TTC549 (cell line): ENCODE data around the gene CARD10.

Experiments used
- FAIRE-seq: peaks from 2 replicates; lab custom pipeline; 2012; peaks lifted over from hg19 to GRCh38; lab: Jason Lieb, UNC

Gene CARD10

DNA sequence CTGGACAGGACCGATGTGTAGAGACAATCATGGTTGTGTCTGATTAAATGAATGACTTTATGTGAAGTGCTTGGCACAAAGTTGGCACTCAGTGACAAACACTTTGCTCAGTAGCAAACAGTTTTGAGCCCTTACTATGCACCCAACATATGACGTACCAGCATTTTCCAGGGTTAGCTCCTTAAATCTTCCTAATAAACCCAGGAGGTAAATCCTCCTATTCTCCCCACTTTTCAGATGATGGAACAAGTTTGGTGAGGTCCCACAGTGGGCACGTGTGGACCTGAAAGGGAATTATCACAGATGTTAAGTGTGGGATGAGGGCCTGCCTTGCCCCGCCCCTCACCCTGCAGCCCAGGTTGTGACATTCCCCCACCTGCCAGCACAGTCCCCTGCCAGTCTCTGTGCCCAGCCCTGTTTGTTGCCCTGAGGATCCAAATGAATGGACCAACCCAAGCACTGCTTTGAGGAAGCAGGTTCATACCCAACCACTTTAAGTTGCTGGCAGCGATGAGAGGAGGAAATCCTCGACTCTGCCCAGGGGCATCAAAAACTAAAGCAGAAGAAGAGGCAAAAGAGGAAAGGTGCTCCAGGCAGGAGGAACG lies 6.6 kb upstream of the CARD10 start:
- no peak for FAIRE-seq

DNA sequence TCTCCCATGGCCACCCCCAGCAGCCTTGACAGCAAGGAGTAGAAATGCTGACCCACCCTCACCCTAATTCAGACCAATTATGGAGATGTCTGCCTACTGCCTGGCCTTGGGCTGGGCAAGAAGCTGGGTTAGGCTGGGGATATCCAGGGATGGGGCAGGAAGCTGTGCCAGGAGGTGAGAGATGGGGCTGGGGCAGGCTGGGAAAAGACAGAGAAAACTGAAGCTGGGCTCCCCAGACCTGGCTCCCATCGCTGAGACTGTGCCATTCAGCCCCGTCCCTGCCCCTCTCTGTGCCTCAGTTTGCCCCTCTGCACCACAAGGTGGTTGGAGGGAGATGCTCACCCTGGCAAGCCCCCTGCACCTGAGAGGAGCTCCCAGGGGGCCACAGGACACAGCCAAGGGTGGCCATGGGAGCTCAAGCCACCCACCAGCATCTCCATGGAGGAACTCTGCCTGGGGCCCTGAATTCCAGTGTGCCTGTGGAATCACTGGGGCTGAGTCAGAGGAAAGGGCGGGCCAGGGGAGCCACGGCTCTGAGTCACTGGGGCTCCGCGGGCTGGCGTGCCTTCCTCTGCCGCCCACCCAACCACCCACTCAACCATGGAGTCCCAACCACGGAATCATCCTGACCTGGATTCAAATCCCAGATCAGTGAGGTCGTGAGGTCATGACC lies 6.0 kb upstream of the CARD10 start:
- no peak for FAIRE-seq

DNA sequence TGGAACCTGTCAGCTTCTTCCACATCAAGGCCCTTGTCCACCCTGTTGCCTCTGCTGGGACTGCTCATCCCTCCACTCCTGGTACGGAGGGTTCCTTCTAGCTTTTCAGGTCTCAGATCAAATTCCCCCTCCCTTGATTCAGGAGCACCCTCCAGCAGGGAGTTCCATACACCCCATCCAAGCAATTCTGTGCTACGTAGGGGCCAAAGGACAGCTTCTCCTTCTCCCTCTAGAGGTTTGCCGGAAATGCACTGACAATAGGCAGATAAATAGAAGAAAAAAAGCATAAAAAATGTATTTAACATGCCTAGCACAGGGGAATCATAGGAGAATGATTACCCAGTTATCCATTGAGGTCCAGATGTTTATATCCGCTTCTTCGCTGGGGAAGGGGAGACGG lies 3.3 kb upstream of the CARD10 start:
- no peak for FAIRE-seq

DNA sequence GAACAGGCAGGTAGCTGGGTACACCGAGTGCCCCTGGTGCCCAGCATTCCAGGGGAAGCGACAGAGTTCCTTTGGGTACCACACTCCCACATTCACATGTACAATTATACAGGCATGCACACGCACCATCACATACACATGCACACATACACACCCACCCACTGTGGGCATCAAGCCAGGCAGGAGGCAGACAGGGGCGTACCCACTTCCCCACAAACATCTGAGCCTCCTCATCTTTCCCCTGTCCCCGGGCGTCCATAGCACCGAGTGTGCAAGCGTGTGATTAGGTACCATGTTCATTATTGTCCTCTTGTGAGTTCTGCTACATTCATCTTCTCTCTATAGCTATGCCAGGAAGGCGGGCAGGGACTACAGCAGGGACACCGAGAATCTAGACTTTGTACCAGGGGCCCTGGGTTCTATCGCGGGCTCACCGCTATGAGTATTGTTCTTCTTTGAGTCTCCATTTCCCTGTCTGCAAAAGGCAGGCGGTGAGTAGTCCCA lies 2.1 kb upstream of the CARD10 start:
- FAIRE-seq = no peak

DNA sequence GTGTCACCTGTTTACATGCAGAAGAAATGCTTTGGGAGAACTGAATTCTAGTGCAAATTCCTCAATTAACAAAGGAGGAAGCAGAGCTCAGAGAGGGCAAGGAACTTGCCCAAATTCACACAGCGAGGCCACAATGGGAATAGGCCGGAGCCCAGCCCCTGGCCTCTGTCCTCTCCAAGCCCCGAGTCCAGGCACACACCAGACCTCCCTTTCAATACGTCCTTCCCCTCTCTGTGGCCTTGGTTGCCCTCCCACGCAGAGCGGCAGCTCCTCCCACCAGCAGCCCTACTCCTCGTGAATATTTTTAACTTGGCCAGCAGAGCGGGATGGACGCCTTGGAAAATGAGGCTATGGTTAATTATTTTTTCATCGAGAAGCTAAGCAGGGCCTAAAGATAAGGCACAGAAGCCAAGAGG lies 1.6 kb upstream of the CARD10 start:
- FAIRE-seq = no peak

DNA sequence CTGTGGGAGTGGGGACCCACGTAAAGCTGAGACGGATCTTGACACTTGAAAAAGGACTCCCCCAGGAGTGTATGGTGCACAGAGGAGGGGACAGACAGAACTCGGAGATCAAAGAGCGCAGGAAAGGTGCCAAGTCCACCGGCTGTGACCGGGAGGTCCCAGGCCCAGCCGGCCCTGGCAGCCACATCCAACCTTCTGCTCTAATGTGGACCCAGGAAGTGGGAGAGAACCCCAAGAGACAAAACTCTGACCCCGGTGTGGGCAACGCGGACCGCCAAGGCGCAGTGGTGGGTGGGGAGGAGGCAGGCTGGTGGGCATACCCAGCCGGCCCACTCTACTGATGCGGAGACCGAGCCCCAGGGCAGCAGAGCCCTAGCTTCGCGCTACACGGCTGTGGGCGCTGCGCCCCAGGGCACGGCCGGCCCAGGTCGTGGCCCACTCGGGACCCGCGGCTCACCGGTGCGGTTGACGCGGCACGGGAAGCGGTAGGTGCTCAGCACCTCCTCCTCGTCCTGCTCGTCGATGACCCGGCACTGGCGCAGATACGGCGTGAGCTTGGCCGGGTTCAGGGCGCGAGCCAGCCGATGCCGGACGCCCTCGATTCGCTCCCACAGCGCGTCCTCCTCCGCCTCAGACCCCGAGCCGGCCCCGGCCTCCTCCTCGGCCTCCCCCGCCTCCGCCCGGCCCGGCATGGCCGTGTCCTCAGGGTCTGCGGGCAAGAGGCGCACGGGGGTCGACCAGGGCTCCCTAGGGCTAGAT lies 527 bp downstream of the CARD10 start:
- FAIRE-seq = no peak

DNA sequence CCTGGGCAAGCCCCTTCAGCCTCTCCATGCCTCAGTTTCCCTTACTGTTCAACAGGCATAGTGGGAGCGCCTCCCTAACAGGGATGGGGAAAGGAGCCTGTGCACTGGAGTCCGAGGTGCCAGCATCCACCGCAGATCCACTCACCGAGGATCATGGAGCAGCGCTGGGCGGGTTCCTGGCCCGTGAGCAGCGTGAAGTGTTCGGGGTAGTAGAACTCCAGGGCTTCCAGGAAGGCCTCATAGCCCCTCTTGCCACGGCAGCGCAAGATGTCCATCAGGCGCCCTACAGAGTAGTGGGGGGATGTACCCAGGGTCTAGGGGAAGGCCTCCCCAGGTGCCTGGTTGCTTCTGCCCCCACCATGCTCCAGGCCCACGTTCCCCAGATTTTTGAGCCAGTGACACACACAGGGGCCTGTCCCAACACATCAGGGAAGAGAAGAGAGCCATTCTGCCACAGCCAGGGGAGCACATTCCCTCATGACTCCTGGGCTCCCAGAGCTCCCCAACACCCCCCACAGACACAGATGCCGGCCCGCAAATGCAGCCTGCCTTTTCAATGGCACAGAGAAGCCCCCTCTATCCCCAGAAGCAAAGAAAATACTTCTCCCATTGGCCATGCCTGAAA lies 1.3 kb downstream of the CARD10 start:
- FAIRE-seq = no peak

DNA sequence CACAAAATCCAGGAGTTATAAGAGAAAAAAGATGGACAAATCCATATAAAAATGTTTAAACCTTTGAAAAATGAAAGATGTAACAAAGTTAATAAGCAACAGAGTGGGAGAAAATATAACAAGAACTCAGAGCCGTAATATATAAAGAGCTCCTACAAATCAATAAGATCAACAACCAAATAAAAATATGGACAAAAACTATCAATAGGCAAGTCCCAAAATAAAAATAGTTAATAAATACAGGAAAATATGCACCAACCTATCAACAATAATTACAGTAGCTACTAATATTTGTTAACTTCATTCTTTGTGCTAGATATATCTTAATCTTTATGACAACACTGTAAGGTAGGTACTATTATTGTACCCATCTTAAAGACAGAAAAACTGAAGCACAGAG lies 2.8 kb downstream of the CARD10 start:
- no peak for FAIRE-seq

DNA sequence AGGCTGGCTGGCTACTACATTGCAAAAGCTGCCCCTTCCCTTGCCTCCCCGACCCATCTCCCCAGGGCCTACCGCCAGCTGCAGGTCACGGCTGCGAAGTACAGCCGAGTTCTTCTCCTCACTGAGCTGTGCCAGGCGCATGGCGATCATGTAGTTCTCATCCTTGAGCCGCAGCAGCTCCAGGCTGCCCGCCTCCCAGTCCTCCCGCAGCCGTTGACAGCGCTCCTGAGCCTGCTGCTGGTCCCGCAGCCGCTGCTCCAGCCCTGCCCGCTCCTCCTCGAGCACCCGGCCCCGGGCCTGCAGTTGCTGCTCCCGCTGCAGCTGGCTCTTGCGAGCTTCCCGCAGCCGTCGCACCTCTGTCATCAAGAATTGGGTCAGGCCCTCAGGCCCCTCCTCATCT lies 3.3 kb downstream of the CARD10 start:
- FAIRE-seq = no peak

DNA sequence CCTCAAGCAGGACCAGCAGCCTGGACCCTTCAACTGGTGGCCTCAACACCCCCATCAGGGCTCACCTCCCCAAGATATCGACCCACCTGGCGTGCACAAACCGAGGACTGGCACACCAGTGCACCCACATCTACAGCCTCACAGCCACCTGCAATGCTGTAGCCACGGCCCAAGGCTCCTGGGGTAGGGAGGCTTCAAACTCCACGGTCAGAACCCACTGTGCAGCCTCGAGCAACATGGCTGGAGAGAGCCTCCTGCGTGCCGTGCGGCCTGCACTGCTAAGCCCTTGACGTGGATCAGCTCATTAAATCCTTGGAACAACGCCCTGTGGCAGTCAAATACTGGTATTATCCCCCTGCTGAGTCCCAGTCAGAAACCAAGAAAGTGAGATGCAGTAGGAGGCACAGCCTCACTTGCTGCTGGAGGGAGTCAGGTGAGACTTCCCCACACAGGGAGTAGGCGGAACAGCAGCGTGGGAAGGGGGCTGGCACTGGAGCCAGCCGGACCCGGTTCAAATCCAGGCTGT lies 4.6 kb downstream of the CARD10 start:
- FAIRE-seq = no peak

DNA sequence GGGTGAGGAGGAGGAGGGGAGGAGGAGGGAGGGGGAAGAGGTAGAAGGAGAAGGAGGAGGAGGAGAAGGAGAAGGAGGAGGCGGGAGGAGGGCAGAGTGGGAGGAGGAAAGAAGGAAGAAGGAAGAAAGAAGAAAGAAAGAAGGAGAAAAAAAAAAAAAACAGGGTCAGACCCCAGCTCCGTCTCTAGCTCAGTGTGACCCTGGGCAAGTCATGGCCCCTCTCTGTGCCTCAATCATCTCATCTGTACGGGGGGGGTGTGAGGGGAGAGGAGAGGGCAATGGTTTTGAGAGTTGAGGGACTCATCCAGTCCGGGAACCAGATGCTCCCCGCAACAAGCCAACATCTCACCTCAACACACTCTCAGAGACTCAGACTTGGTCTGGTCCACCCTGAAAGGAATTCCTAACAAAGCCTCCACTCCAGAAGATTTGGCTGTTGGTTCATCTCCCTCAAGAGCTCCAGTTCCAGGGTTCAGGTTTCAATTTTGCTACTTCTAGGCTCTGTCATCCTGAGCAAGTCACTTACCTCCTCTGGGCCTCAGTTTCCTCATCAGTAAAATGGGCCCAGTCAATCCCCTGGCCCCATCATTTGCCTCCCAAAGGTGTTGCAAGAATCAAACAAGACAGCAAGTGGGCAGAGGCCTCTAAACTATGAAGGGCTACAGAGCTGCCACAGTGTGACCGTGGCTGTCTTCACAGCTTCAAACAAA lies 7.7 kb downstream of the CARD10 start:
- no peak for FAIRE-seq

DNA sequence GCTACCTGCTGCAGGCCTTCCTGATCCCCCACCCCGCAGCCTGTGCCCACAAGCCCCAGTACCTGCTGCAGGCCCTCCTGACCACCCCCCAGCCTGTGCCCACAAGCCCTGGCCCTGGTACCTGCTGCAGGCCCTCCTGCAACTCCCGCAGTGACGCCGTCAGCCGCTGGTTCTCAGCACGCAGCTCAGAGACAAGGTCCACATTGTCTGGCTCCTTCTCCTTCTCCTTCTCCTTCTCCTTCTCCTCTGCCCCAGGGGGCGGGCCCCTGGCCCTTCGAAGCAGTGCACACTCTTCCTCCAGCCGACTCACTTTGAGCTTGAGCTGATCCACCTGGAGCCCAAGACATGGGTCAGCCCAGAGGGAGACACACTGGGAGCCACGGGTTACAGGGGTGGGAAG lies 9.1 kb downstream of the CARD10 start:
- no peak for FAIRE-seq

DNA sequence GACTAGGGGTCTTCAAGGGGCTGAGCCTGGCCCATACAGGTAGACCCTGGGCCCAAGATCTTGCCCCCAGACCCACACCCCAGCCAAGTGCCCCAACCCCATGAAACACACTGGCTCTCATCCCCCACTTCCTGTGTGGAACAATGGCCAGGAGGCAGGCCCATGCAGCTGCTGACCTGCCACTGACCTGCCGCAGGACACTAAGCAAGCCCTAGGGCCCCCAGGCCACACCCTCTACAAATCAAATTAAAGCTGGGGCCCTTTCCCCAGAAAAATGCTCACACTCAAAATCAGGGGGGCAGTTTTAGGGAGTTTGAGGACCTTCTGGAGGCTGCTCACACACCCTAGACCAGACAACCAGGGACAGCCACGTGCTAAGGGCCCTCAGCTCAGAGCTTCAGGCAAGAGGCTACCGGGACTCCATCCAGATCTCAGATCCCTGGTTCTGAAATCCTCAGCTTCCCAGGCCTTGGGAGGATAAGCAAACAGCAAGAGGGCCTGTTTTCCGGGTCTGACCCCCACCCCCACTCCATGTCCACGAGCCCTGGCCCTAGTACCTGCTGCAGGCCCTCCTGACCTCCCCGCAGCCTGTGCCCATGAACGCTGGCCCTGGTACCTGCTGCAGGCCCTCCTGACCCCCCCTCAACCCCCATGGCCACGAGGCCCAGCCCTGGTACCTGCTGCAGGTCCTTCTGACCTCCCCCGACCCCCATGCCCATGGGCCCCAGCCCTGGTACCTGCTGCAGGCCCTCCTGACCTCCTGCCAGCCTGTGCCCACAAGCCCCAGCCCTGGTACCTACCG lies 10.0 kb downstream of the CARD10 start:
- FAIRE-seq = no peak

DNA sequence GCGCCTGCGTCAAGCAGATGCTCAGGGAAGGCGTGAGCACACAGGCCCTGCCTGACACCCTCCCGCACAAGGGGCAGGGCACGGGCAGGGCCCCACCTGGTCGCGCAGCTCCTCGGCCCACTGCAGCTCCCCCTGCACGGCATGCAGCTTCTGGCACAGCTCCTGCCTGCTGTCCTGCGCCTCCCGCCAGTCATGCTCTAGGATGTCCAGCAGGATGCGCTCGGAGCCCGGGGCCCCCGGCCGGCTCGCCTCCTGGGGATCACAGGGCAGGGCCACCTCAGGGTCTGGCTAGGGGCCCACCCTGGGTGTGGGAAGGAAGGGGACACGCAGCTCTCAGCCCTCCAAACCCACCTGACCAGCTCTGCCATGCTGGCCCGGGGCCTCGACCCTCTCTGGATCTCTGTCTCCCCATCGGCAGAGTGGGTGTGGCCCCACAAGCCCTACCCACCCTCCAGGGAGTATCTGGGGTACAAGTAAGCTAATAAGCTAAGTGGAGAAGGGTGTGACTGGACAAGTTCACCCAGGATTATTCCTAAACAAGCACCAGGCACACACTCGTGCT lies 10.7 kb downstream of the CARD10 start:
- FAIRE-seq = no peak

DNA sequence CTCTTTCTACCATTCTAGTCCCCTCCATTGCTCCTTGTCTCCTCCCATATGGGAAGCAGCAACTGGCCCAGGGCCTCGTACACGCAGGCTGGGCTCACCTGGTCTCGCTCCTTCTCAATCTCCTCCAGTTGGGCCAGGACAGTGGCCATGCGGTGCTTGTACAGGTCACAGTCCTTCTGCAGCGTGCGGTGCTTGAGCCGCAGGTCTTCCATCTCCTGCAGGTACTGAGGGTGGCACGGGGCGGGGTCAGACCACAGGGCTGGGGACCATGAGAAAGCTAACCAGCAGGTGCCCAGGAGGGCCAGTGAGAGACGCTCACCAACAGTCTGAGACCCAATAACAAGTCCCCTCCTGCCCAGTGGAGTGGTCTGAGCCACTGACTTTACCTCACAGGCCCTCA lies 11.5 kb downstream of the CARD10 start:
- FAIRE-seq = no peak

DNA sequence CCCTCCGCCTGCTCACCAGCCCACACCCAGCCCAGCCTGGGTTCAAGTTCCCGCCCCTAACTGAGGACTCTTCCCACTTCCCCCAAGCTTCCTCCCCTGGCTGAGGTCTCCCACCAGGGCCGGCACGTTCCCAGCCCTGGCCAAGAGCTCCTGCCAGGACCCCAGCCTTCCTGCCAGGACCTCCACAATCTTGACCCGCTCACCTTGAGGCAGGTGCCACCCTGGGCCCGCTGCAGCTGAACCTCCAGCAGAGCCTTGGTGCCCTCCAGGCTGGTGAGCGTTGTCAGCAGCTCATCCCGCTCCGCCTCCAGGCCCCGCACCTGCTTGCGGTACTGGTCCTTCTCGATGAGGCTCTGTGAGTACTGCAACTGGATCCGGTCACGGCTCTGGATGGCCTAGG lies 13.2 kb downstream of the CARD10 start:
- no peak for FAIRE-seq

DNA sequence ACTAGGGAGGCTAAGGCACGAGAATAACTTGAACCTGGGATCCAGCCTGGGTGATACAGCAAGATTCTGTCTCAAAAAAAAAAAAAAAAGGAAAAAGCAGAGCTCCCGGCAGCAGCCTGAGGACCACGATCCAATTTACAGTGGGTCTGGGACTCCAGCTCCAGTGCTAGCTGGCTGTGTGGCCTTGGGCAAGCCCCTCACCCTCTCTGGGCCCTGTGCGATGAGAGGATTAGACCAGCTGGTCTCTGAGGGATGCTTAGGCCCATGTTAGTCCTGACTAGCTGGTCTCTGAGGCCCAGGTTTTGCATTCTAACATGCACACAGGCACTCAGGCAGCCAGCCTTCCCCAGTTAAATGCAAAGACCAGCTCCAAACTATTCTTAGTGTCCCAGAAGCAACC lies 13.7 kb downstream of the CARD10 start:
- FAIRE-seq = no peak

DNA sequence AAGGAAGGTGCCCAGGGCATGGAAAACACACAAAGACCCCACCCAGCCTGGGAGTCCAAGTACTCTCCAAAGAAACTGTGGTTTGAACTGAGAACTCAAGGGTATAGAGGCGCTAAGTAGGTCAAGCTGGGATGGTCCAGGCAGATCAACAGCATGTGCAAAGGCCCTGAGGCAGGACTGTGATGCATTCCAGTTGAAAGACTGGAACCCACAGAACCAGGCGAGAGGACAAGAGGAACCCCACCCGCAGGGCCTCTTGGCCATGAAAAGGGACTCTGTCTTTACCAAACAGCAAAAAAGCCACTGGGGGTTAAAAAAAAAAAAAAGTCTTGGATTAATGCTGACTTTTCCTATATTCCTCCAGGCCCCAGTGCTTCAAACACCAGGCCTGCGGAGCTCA lies 14.3 kb downstream of the CARD10 start:
- no peak for FAIRE-seq

DNA sequence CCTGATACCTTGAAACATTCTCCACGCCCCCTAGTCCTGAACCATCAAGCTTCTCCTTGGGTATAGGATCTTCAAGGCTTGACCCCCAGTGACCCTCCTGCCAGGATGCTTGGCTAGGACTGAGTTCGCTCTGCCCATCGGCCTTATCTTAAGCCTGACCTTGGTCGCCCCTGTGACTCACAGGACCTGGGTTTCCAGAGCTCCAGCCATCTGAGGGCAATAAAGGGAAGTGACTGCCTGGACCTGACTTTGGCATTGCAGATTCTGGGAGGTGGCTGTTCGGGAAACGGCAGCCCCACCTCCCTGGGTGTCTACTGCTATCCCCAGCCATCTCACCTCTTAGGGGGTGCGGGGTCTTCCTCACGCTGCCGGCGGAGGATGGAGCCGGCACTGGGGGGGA lies 15.4 kb downstream of the CARD10 start:
- no peak for FAIRE-seq

DNA sequence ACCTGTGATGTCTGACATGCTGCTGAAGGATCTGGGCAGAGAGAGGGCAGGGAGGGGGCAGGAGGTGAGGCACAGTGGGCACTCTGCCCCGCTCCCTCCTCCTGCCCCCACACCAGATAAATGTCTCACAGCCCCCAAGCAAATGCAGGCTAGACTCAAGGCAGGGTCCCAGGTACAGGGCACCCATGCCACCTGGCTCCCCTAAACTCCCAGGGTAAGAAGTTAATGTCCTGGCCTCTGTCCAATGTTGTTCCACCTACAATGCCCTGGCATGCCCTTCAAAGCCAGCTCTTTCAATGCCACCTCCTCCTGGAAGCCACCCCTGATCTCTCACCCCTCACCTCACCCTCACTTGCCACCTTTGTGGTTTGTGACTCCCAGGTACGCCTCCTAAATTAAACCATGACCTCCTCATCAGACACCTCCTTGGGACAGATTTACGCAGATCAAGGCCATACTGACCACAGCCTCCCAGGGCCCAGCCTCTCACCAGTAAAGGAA lies 16.0 kb downstream of the CARD10 start:
- FAIRE-seq = no peak
